Renal pelvis (tissue), 4 donors: Measurements from ENCODE around the gene CUL9. TPM values are rescaled to one million over a fixed set of nuclear protein-coding genes. Genes with fewer than 3 reads are reported as not detected.

ENCODE experiments used
- DNase-seq: peaks from one replicate; pipeline ENCODE4 v3.0.0-alpha.2; 2013
- polyA plus RNA-seq, 3 donors: library from polyadenylated mRNA; unstranded; fragments of 120-200 nt; gene quantifications; one replicate each; pipeline ENCODE4 v1.2.1, GENCODE V29; 2013; ENCODE audit not compliant: insufficient read length in 3 of 3

The CUL9 gene
- polyA plus RNA-seq, 3 donors, result 34.3 to 52.2 (median 47.5) TPM

GRCh38 chr6:43172104-43173007 lies 9.6 kb upstream of the CUL9 start:
- DNase-seq, result no peak

GRCh38 chr6:43173591-43174262 lies 8.3 kb upstream of the CUL9 start:
- no peak for DNase-seq

- peak; percentile 98 for DNase-seq
These were observed 7.5 kb upstream of the CUL9 start for GRCh38 chr6:43174263-43175112.

- DNase-seq, result no peak
These were observed 6.1 kb upstream of the CUL9 start for GRCh38 chr6:43175676-43176422.

GRCh38 chr6:43176423-43176786 lies 5.6 kb upstream of the CUL9 start:
- DNase-seq, result no peak

GRCh38 chr6:43178150-43178549 lies 3.8 kb upstream of the CUL9 start:
- DNase-seq, result no peak

GRCh38 chr6:43178951-43179830 lies 2.8 kb upstream of the CUL9 start:
- DNase-seq, result no peak

- DNase-seq, result no peak
These were observed 1.9 kb upstream of the CUL9 start for GRCh38 chr6:43180058-43180457.

GRCh38 chr6:43180985-43181384 lies 1.0 kb upstream of the CUL9 start:
- DNase-seq, result no peak

GRCh38 chr6:43181621-43181941 lies 415 bp upstream of the CUL9 start:
- DNase-seq, result no peak

- no peak for DNase-seq
These were observed 1.4 kb downstream of the CUL9 start for GRCh38 chr6:43183441-43183840.

- DNase-seq, result no peak
These were observed 2.4 kb downstream of the CUL9 start for GRCh38 chr6:43184268-43184985.

- DNase-seq, result no peak
These were observed 3.5 kb downstream of the CUL9 start for GRCh38 chr6:43185391-43185985.

GRCh38 chr6:43186019-43186418 lies 4.0 kb downstream of the CUL9 start:
- no peak for DNase-seq

- DNase-seq, result no peak
These were observed 4.7 kb downstream of the CUL9 start for GRCh38 chr6:43186706-43187105.

GRCh38 chr6:43187821-43188220 lies 5.8 kb downstream of the CUL9 start:
- no peak for DNase-seq

- DNase-seq, result no peak
These were observed 6.4 kb downstream of the CUL9 start for GRCh38 chr6:43188426-43188825.

GRCh38 chr6:43189776-43190304 lies 7.8 kb downstream of the CUL9 start:
- DNase-seq, result no peak

- no peak for DNase-seq
These were observed 10.9 kb downstream of the CUL9 start for GRCh38 chr6:43192911-43193310.
